ENCODE results near the gene WBP2NL.

WBP2NL gene

DNA sequence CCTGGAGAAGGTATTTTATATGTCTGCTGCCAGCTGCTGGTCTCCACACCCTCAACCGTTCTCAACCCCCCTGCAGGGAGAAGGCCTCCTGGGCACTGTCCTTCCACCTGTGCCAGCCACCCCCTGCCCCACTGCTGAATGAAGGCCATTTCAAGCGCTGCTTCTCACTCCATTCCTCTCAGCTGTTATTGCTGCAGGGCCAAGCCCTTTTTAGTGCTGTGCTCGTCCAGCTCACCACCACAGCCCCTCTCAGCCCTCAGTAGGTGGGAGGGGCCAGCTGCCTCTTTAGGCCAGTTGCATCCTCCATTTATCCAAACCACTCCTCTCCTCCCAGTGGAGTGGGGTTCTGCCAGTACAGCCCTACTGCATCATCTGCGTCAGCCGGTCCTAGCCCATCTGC lies 1.8 kb upstream of the WBP2NL start:
- DNase-seq: no peak
- H3K27ac Mint-ChIP-seq: peak overlapping the region; percentile 43
- H3K4me1 Mint-ChIP-seq: no peaks in the 10 kb centered on the region
- TF ChIP-seq, protein P1, sequence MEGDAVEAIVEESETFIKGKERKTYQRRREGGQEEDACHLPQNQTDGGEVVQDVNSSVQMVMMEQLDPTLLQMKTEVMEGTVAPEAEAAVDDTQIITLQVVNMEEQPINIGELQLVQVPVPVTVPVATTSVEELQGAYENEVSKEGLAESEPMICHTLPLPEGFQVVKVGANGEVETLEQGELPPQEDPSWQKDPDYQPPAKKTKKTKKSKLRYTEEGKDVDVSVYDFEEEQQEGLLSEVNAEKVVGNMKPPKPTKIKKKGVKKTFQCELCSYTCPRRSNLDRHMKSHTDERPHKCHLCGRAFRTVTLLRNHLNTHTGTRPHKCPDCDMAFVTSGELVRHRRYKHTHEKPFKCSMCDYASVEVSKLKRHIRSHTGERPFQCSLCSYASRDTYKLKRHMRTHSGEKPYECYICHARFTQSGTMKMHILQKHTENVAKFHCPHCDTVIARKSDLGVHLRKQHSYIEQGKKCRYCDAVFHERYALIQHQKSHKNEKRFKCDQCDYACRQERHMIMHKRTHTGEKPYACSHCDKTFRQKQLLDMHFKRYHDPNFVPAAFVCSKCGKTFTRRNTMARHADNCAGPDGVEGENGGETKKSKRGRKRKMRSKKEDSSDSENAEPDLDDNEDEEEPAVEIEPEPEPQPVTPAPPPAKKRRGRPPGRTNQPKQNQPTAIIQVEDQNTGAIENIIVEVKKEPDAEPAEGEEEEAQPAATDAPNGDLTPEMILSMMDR (IDR thresholded peaks at IDR 0.05): no peak
- no peaks in the 10 kb centered on the region for H3K9me3 Mint-ChIP-seq
- H3K27me3 Mint-ChIP-seq (ENCODE audit: low read depth, poor library complexity): peaks cover 15% of the 10 kb centered on the region
- H3K36me3 Mint-ChIP-seq (ENCODE audit: low read depth): peaks cover 31% of the 10 kb centered on the region
- no peak overlapping the region for H3K4me3 Mint-ChIP-seq

DNA sequence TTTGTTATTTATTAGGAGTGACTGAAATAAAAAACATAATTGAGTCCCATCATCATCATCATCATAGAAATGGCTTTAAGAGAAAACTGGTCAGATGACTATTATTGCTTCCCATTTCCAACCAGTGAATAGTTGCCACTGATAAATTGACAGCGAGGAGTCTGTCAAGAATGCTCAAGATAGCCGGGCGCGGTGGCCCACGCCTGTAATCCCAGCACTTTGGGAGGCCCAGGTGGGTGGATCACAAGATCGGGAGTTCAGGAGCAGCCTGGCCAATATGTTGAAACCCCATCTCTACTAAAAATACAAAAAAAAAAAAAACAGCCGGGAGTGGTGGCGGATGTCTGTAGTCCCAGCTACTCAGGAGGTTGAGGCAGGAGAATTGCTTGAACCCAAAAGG lies 1.9 kb downstream of the WBP2NL start:
- H3K27ac Mint-ChIP-seq: no peak overlapping the region
- H3K36me3 Mint-ChIP-seq (ENCODE audit: low read depth): peaks cover 10% of the 10 kb centered on the region
- H3K4me1 Mint-ChIP-seq: no peaks in the 10 kb centered on the region
- peaks cover 30% of the 10 kb centered on the region for H3K27me3 Mint-ChIP-seq (ENCODE audit: low read depth, poor library complexity)
- no peak overlapping the region for H3K4me3 Mint-ChIP-seq
- DNase-seq: no peak
- peaks cover 5% of the 10 kb centered on the region for H3K9me3 Mint-ChIP-seq
- TF ChIP-seq, protein P1 (IDR thresholded peaks at IDR 0.05): no peak

DNA sequence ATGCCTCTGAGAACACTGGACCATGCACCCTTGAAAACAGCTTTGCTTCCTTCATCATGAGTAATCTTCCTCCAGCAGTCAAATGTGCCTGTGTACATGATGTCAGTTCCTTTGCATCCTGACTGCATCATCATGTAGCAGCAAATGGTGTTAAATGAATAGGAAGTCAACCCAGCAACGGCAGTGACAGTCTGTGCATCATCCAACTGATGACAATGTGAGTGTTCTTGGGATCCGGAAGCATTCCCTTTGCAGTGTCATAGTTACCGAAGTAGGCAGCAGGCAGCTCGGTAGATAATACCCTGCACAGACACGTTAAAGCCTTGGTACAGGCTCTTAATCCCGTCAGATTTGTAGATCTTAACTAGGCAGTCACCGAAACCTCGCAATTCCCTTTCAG lies 2.5 kb downstream of the WBP2NL start:
- Mint-ChIP-seq H3K4me3 (no peak overlapping the region), H3K27ac (no peak overlapping the region), H3K4me1 (no peaks in the 10 kb centered on the region), H3K9me3 (peaks cover 9% of the 10 kb centered on the region), H3K36me3 (ENCODE audit: low read depth) (peaks cover 5% of the 10 kb centered on the region), H3K27me3 (ENCODE audit: low read depth, poor library complexity) (peaks cover 35% of the 10 kb centered on the region)
- no peak for DNase-seq
- TF ChIP-seq, protein P1 (IDR thresholded peaks at IDR 0.05): no peak

DNA sequence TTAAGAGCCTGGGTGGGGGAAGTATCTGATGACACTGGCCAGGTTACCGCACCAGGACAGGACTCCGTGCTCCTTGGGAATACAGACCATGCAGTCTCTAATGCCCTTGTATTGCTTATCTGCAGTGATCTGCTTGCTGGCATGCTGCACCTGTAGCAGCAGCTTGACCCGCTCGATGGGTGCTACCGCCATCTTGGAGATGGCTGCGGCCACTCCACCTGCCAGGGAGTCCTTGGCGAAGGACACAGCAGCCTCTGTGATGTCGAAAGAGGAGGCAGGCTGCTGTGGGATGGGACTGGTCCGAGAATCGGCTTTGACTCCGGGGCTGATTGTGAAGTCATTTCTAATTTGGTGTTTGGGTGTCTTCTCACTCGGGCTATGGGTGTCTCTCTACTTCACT lies 3.1 kb downstream of the WBP2NL start:
- H3K4me1 Mint-ChIP-seq: no peaks in the 10 kb centered on the region
- no peak for DNase-seq
- TF ChIP-seq, protein P1 (IDR thresholded peaks at IDR 0.05): no peak
- H3K4me3 Mint-ChIP-seq: no peak overlapping the region
- peaks cover 41% of the 10 kb centered on the region for H3K27me3 Mint-ChIP-seq (ENCODE audit: low read depth, poor library complexity)
- no peak overlapping the region for H3K27ac Mint-ChIP-seq
- peaks cover 9% of the 10 kb centered on the region for H3K9me3 Mint-ChIP-seq
- H3K36me3 Mint-ChIP-seq (ENCODE audit: low read depth): peaks cover 5% of the 10 kb centered on the region

DNA sequence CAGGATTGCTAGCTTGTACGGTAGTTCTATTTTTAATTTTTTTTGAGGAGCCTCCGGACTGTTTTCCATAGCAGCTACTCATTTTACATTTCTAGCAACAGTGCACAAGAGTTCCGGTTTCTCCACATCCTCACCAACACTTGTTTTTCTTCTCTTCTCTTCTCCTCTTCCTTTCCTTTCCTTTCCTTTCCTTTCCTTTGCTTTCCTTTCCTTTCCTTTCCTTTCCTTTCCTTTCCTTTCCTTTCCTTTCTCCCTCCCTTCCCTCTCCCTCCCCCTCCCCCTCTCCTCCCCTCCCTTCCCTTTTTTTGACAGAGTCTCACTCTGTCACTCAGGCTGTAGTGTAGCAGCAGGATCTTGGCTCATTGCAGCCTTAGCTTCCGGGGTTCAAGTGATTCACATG lies 9.3 kb downstream of the WBP2NL start:
- no peak overlapping the region for H3K4me3 Mint-ChIP-seq
- H3K27ac Mint-ChIP-seq: no peak overlapping the region
- H3K9me3 Mint-ChIP-seq: peaks cover 54% of the 10 kb centered on the region
- H3K27me3 Mint-ChIP-seq (ENCODE audit: low read depth, poor library complexity): peaks cover 38% of the 10 kb centered on the region
- DNase-seq: no peak
- TF ChIP-seq, protein P1 (IDR thresholded peaks at IDR 0.05): no peak
- no peaks in the 10 kb centered on the region for H3K36me3 Mint-ChIP-seq (ENCODE audit: low read depth)
- no peaks in the 10 kb centered on the region for H3K4me1 Mint-ChIP-seq

DNA sequence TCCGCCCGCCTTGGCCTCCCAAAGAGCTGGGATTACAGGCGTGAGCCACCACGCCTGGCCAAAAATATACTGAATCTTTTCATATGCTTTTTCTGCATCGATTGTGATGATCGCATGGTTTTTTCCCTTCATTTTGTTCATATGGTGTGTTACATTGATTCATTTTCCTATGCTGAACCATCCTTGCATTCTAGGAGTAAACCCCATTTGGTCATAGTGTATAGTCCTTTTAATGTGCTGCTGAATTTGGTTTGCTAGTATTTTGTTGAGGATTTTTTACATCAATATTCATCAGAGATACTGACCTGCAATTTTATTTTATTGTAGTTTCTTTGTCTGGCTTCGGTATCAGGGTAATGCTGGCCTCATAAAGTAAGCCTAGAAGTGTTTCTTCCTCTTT lies 12.2 kb downstream of the WBP2NL start:
- Mint-ChIP-seq H3K4me1 (no peaks in the 10 kb centered on the region), H3K27ac (no peak overlapping the region), H3K27me3 (ENCODE audit: low read depth, poor library complexity) (peaks cover 36% of the 10 kb centered on the region), H3K36me3 (ENCODE audit: low read depth) (no peaks in the 10 kb centered on the region), H3K4me3 (no peak overlapping the region), H3K9me3 (peaks cover 45% of the 10 kb centered on the region)
- TF ChIP-seq, protein P1 (IDR thresholded peaks at IDR 0.05): no peak
- no peak for DNase-seq

All from nephron progenitor cell (in vitro differentiated cells).